AML-193 (cell line): ENCODE measurements around the gene MASTL.

ENCODE experiments used
- DNase-seq, 2 experiments: peaks; one replicate each; lab custom pipeline; 2025; lab: John Stamatoyannopoulos, UW

The MASTL gene

DNA sequence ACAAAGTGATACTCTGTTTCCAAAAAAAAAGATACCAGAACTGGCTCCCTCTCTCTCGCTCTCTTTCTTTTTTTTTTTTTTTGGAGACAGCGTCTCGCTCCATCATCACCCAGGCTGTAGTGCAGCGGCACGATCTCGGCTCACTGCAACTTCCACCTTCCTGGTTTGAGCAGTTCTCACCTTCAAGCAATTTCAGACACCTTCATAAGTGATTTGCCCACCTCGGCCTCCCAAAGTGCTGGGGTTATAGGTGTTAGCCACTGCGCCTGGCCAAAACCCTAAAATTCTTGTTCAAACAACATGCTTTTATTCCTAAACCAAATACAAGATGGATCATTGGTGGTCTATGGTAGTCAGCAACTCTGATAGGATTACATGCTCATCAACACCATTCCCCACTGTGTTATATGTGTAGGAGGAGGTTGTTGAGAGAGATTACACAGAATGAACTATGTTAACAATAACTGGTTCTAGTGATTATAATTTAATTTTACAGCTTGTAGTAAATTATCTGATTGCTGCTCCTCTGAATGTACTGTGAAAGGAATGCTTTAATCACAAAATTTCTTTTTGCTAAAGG lies 69.9 kb downstream of the MASTL start:
- no peak for DNase-seq

DNA sequence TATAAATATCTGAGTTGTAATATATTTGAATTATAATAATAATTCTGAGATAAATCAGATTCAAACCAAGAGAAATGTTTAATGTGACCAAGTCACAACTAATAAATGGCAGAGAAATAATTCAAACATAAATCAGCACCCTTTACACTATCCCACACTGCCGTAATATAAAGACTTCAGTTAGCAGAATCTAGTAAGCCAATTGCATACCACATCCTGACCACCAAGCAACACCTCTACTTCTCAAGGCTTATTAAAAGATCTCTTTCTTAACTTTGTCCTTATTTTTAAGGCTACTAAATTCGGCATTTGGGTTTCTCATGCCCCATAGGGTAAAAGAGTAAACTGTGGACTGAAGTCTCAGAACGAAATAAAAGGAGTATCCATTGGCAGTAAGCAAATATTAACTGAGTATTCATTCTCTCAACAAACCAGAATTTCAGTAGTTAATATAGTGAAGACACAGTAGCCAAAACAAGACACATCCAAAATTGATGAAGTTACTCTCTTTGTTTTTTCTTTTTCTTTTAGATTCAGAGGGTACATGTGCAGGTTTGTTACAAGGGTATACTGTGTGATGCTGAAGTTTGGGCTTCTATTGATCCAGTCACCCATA lies 70.6 kb downstream of the MASTL start:
- DNase-seq, result no peak

DNA sequence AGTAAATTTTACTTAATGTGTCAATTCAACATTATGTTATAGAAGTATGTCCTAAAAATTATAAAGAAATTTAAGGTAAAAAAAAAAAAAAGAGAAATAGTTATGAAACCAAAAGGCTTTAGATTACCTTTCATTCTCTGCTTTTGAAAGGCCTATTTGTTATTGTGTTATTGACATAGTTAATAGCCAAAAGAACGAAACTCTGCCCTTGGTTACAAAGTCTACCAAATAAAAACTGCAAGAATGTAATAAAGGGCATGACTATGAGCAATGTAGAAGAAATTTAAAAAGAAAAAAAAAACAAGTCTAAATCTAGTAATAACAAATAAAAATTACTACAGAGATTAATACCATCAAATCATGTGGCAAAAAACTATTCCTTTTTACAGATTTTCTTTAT lies 74.9 kb downstream of the MASTL start:
- no peak for DNase-seq

DNA sequence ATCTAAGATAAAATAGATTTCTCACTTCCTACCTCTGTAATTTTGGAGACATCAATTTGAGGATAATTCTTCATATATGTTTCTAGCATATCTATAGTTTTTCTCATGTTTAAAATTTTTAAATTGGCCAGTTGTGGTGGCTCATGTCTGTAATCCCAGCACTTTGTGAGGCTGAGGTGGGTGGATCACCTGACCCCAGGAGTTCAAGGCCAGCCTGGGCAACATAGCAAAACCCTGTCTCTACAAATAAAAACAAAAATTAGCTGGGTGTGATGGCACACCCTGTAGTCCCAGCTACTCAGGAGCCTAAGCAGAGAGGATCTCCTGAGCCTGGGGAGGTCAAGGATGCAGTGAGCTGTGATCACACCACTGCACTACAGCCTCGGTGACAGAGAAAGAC lies 80.6 kb downstream of the MASTL start:
- no peak for DNase-seq
